Gastroesophageal sphincter (tissue), 3 donors: Measurements from ENCODE around the gene DPH6.

ENCODE experiments used
- CTCF ChIP-seq, 4 experiments: fragments of 200-600 bp in 2 of 4; fragments of 450-650 bp in 2 of 4; sonication (generic) in 1 of 4; IDR thresholded peaks; one replicate each; pipeline ENCODE4 v1.5.1; 2017 to 2019; ENCODE audit warnings: antibody characterized with exemption in 4 of 4, mild to moderate bottlenecking in 2 of 4, moderate library complexity in 2 of 4
- EP300 ChIP-seq: sonication (generic); formaldehyde crosslinking; IDR thresholded peaks from one replicate; pipeline ENCODE4 v1.6.1; 2017; ENCODE audit warnings: antibody characterized with exemption, mild to moderate bottlenecking
- POLR2A ChIP-seq, 2 donors: fragments of 450-650 bp; IDR thresholded peaks; one replicate each; pipeline ENCODE4 v1.6.1; 2017; ENCODE audit warnings: antibody characterized with exemption in 2 of 2, mild to moderate bottlenecking in 2 of 2, moderate library complexity in 1 of 2
- POLR2AphosphoS5 ChIP-seq: sonication (generic); formaldehyde crosslinking; IDR thresholded peaks from one replicate; pipeline ENCODE4 v1.6.1; 2017; ENCODE audit warnings: antibody characterized with exemption

GRCh38 chr15:35448294-35448693 lies 97.7 kb downstream of the DPH6 start:
- TF ChIP-seq CTCF (IDR thresholded peaks at IDR 0.05) (no peak), EP300 (no peak), POLR2AphosphoS5 (no peak), POLR2A (IDR thresholded peaks at IDR 0.05) (no peak)
